ENCODE results near the gene ENPP3. TPM values are rescaled to one million over a fixed set of nuclear protein-coding genes. Genes with fewer than 3 reads are reported as not detected.

The ENPP3 gene
- total RNA-seq, 1 donor from 2014 or later: 1.0 TPM

Small RNA genes lying within 50 kb of the gene (small RNA-seq; reads per million reads assigned to genes)
- not detected for gene MIR548H5
- not detected for gene RNU4-18P

Other genes with a start within 250 kb of the ENPP3 start
- gene ARG1, start 64.1 kb upstream of the ENPP3 start, total RNA-seq: 1.0 TPM
- 35.0 TPM for gene MED23, start 9.1 kb upstream of the ENPP3 start, total RNA-seq
- gene OR2A4, start 64.1 kb downstream of the ENPP3 start, total RNA-seq: under 0.01 TPM
- not detected for gene CTAGE9, start 73.7 kb downstream of the ENPP3 start, total RNA-seq
- 17.7 TPM for gene ENPP1, start 170.7 kb downstream of the ENPP3 start, total RNA-seq